ENCODE data around the gene FOSB.

The FOSB gene

GRCh38 chr19:45485305-45486077, 17.7 kb downstream of the FOSB start:
- DNase-seq (ENCODE audit: low read depth): peak; percentile 96

- DNase-seq (ENCODE audit: low read depth): no peak
Observed at GRCh38 chr19:45488708-45489107, 20.9 kb downstream of the FOSB start.

- DNase-seq (ENCODE audit: low read depth): no peak
Observed at GRCh38 chr19:45489216-45489855, 21.5 kb downstream of the FOSB start.

GRCh38 chr19:45492137-45492626, 24.4 kb downstream of the FOSB start:
- no peak for DNase-seq (ENCODE audit: low read depth)

GRCh38 chr19:45492627-45493470, 25.1 kb downstream of the FOSB start:
- peak; percentile 71 for DNase-seq (ENCODE audit: low read depth)

GRCh38 chr19:45494261-45494916, 26.6 kb downstream of the FOSB start:
- no peak for DNase-seq (ENCODE audit: low read depth)

GRCh38 chr19:45495178-45495577, 27.4 kb downstream of the FOSB start:
- DNase-seq (ENCODE audit: low read depth): no peak

GRCh38 chr19:45496349-45496953, 28.7 kb downstream of the FOSB start:
- no peak for DNase-seq (ENCODE audit: low read depth)

GRCh38 chr19:45497791-45498190, 30.0 kb downstream of the FOSB start:
- no peak for DNase-seq (ENCODE audit: low read depth)

GRCh38 chr19:45498411-45499195, 30.8 kb downstream of the FOSB start, which contains the start of gene PPM1N:
PPM1N (plus strand) TSS chr19:45498443; CDS start chr19:45498473, 30 bp downstream.
- peak; percentile 39 for DNase-seq (ENCODE audit: low read depth)

- DNase-seq (ENCODE audit: low read depth): peak; percentile 47
Observed at GRCh38 chr19:45499196-45500180, 31.7 kb downstream of the FOSB start.

GRCh38 chr19:45500918-45501729, 33.3 kb downstream of the FOSB start:
- no peak for DNase-seq (ENCODE audit: low read depth)

GRCh38 chr19:45501730-45502014, 33.9 kb downstream of the FOSB start:
- no peak for DNase-seq (ENCODE audit: low read depth)

GRCh38 chr19:45502111-45502510, 34.3 kb downstream of the FOSB start:
- no peak for DNase-seq (ENCODE audit: low read depth)

GRCh38 chr19:45503909-45504308, 36.1 kb downstream of the FOSB start:
- no peak for DNase-seq (ENCODE audit: low read depth)

- peak; percentile 51 for DNase-seq (ENCODE audit: low read depth)
Observed at GRCh38 chr19:45505151-45505995, 37.6 kb downstream of the FOSB start.

GRCh38 chr19:45505996-45506245, 38.1 kb downstream of the FOSB start:
- no peak for DNase-seq (ENCODE audit: low read depth)

All from ELR (cell line).